GM19099 (cell line): ENCODE data around the gene SF3B2.

Source experiments
- POLR2A ChIP-seq: IDR thresholded peaks from 3 replicates; pipeline ENCODE4 v1.6.1; 2011; ENCODE audit warnings: low read depth; ENCODE audit not compliant: insufficient read length; ENCODE audit errors: extremely low read depth

SF3B2 gene

GRCh38 chr11:66071381-66071801 lies 19.2 kb downstream of the SF3B2 start:
- no peak for TF ChIP-seq POLR2A

- no peak for TF ChIP-seq POLR2A
Observed at GRCh38 chr11:66072081-66072480, 19.9 kb downstream of the SF3B2 start.

- TF ChIP-seq POLR2A = no peak
Observed at GRCh38 chr11:66072518-66072917, 20.4 kb downstream of the SF3B2 start.

- TF ChIP-seq POLR2A = no peak
Observed at GRCh38 chr11:66073669-66074068, 21.5 kb downstream of the SF3B2 start.

- no peak for TF ChIP-seq POLR2A
Observed at GRCh38 chr11:66075273-66075672, 23.1 kb downstream of the SF3B2 start.

- TF ChIP-seq POLR2A = no peak
Observed at GRCh38 chr11:66076561-66076960, 24.4 kb downstream of the SF3B2 start.

- TF ChIP-seq POLR2A = no peak
Observed at GRCh38 chr11:66077927-66078326, 25.8 kb downstream of the SF3B2 start.

- no peak for TF ChIP-seq POLR2A
Observed at GRCh38 chr11:66080055-66080817, 28.1 kb downstream of the SF3B2 start.

- no peak for TF ChIP-seq POLR2A
Observed at GRCh38 chr11:66081505-66081904, 29.3 kb downstream of the SF3B2 start.

- no peak for TF ChIP-seq POLR2A
Observed at GRCh38 chr11:66082946-66083698, 31.0 kb downstream of the SF3B2 start.

- no peak for TF ChIP-seq POLR2A
Observed at GRCh38 chr11:66083767-66084166, 31.6 kb downstream of the SF3B2 start.

- TF ChIP-seq POLR2A = no peak
Observed at GRCh38 chr11:66084821-66085475, 32.8 kb downstream of the SF3B2 start.

GRCh38 chr11:66087148-66087908 lies 35.2 kb downstream of the SF3B2 start:
- no peak for TF ChIP-seq POLR2A

GRCh38 chr11:66089067-66089466 lies 36.9 kb downstream of the SF3B2 start:
- no peak for TF ChIP-seq POLR2A

- TF ChIP-seq POLR2A = no peak
Observed at GRCh38 chr11:66090288-66090687, 38.1 kb downstream of the SF3B2 start.

- TF ChIP-seq POLR2A = no peak
Observed at GRCh38 chr11:66100272-66101065, 48.3 kb downstream of the SF3B2 start.
